HT1080 (cell line): ENCODE measurements around the gene FOXI1. TPM values are rescaled to one million over a fixed set of nuclear protein-coding genes. Genes with fewer than 3 reads are reported as not detected.
A peak's percentile ranks its signal among the peaks of the same experiment; 100 is the strongest.

Experiments used
- DNase-seq: peaks from one replicate; pipeline ENCODE4 v3.0.0-alpha.2; 2015; ENCODE audit warnings: low read depth
- polyA plus RNA-seq, 2 experiments: library from polyadenylated mRNA; depleted of rRNA; stranded (reverse); fragments of >200 nt; gene quantifications; 2 replicates each; pipeline ENCODE4 v1.2.3, GENCODE V29; 2015
- total RNA-seq: library from RNA; depleted of rRNA; stranded (reverse); fragments of >200 nt; shearing (Covaris generic); gene quantifications from 2 replicates; pipeline ENCODE4 v1.2.3, GENCODE V29; 2014; rRNA removed

Gene FOXI1
- total RNA-seq = not detected in 2 replicates
- not detected in 2 replicates for polyA plus RNA-seq (2015; cell fraction: cytosol; rRNA removed)
- polyA plus RNA-seq (2015; cell fraction: nucleus; rRNA removed) = not detected in 2 replicates

DNA sequence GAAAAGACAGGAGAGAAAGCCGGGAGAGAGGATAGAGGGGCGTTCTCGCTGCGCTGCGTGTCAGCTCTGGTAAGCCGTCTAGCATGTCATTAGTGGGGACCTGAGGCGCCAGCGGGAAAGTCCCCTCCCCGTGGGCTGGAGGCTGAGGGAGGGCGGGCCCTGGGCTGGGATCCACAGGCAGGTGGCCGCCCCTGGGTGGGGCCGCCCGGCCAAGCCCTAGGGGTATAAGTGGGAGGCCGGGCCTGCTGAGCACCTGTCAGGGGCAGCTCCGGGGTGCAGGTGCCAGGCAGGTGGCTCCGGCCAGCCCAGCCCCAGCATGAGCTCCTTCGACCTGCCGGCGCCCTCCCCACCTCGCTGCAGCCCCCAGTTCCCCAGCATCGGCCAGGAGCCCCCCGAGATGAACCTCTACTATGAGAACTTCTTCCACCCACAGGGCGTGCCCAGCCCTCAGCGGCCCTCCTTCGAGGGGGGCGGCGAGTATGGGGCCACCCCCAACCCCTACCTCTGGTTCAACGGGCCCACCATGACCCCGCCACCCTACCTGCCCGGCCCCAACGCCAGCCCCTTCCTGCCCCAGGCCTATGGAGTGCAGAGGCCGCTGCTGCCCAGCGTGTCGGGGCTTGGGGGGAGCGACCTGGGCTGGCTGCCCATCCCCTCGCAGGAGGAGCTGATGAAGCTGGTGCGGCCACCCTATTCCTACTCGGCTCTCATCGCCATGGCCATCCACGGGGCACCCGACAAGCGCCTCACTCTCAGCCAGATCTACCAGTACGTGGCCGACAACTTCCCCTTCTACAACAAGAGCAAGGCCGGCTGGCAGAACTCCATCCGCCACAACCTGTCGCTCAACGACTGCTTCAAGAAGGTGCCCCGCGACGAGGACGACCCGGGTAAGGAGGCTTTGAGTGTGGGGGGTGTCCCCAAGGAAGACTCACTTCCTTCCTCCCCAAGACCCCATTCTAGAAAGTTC, at the start of gene FOXI1:
FOXI1 (plus strand) TSS at position 256 of the 970 bp plus-strand sequence; CDS start at position 317, 61 bp downstream.
- no peak for DNase-seq

DNA sequence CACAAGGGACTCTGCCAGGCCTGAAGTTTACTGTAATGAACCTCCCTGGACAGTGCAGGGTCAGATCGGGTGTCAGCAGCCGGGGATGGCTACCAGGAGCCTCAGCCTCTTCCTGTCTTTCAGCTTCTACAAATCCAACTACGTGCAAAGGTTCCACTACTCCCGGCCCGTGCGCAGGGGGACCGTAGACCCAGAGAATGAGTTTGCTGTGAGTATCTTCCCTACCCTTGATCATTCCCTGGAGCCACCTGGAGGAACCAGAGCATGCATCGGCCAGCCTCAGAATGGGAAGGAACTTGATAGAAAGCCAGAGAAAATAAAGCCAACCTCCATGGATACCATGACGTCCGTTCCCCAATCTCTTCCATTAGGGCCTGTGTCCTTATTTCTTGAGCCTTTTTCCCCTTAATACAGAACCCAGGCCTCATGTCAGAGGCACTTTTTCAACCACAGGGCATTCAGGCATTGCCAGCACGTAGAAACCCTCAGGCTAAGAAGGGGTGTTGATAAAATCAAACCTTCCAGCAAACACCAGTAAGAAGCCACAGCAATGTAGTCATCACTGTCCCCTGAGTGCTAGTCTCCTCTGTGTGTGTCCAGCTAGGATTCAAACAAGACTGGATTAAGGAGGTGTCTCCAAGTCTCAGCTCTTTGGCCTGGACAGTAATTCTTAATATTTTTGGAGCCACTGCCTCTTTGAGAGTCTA, 49.0 kb upstream of the FOXI1 start:
- no peak for DNase-seq

DNA sequence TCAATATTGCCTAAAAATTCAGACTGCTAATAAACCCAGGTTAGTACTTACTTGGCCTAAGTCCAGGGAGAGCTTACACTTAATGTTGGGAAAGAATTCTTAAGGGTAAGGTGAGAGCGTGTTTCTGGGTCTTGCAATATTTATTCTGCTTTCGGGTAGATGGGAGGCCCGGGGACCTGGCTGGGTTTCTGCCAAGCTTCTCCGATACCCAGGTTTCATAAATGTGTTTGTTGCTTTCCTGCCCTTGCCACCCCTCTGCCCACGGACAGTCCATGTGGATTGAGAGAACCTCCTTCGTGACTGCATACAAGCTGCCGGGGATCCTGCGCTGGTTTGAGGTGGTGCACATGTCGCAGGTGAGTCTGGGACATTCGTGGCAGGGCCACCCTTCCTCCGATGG, 48.4 kb upstream of the FOXI1 start:
- no peak for DNase-seq

DNA sequence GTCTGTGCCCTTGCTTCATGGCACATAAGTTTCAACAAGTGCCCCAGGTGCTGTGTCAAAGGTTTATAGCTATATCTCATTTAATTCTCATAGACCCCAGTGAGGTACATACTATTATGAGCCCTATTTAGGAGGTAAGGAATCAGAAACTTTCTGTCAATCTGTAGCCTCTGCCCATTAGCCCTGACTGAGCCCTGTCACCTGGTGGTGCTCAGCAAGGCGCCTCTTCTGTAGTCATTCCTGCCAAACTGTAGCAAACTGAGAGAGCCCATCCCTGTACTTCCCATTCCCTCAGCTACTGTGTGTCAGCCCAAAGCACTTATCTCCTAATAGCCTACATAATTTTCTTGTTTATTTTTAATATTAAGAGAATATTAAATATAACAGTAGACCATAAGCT, 46.5 kb upstream of the FOXI1 start:
- DNase-seq = no peak

DNA sequence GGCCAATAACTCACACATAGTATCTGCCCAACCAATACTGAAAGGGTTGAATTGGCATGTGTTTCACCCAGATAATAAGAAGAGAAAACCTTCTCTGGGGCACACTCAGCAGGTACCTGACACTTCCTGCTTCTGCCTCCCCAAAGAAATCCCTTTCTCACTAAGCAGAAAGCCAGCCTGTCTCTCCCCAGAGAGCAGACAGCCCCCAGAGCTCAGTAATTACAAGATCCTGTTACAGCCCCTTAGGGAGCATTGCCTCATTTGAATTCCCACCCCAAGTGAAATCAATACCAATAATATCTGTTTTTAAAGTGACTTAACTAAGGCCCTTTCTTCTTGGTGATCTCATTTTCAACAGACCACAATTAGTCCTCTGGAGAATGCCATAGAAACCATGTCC, 38.5 kb upstream of the FOXI1 start:
- no peak for DNase-seq

DNA sequence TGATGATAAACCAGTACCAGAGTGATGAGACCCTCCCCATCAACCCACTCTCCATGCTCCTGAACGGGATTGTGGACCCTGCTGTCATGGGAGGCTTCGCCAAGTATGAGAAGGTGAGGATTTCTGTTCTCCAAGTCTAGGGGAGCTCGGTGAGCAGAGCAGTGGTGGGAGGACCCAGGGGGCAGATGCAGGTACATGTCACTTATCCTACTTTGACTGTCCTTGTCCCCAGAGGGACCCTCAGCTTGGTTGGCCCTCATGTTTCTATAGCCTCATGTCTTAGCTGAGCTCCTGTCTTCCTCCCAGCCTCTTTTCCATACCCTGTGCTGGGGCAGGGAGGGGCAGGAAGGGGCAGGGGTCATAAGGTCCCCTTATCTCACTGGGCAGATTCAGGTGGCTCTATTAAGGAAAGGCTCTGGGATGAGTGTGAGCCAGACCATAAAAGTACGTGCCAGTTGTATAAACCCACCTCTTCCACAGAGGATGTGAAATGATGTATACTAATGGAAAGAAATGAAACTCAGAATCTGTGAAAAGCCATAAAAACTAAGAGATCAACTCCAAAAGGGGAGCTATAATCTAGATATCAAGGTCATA, 38.0 kb upstream of the FOXI1 start:
- DNase-seq = no peak

DNA sequence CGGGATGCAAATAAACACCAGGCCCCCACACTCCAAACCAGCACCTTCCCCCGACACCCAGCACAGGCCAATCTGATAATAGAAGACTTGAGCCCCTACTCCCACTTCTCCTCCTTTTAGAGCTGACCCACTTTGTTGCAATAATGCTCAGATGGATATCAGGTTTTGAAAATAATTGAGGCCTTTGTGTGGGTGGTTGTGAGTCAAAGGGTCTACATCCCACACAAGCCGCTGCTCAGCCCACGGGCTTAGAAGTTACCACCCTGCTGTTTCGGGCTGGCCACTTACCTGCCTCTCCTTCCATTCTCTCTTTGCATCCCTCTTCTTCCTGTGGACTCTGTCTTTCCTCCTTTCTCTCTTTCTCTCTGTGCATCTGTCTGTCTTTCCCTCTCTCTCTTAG, 36.2 kb upstream of the FOXI1 start:
- no peak for DNase-seq

DNA sequence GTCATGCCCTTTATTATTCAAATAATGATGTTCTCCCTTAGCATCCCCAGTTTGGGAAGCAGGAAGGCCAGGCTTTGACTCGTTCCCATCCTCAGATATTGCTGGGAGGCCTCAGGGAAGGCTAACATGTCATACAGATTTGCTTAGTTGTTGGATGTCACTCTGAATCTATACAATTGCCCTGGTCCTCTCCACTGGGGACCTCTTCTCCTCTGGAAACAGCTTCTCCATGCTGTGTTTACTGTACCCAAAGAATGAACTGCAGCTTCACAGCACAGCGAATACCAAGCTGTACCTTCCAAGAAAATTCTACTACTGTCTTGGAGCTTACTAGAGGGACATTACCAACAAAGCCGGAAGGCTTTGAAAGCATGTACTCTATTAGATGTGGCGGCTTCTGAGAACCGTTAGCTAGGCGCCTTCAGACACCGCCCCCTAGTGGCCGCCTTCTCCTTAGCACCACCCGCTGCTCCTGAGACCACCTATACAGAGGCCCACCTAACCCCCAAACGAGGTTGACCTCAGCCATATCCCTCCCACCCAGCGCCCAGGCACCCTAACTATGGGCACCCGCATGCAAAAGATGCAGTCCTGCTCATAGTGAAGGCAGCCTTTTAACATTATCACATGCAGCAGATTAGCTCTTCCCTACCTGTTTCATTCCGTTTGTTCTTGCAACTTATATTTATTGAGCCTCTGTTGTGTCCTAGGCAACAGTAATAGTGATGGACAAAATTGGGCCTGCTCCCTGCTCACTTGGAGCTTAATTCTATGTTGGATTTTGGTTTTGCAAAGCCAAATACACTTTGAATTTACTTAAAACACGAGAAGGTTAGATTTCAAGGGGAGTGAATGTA, 34.9 kb upstream of the FOXI1 start:
- peak; percentile 26 for DNase-seq

DNA sequence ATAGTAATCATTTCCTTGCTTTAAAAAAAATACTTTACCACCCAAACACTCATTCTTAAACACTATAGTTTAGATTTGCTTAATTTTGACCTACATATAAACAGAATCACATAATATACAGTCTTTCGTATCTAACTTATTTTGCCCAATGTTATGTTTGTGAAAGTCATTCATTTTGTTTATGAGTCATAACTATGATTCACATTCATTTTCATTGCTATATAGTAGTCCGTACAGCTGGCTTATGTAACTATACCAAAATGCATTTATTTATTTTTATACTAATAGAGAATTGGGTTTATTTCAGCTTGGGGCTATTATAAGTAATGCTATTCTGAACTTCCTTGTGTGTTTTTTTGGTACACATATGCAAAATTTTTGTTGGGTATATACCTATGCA, 33.9 kb upstream of the FOXI1 start:
- DNase-seq = no peak

DNA sequence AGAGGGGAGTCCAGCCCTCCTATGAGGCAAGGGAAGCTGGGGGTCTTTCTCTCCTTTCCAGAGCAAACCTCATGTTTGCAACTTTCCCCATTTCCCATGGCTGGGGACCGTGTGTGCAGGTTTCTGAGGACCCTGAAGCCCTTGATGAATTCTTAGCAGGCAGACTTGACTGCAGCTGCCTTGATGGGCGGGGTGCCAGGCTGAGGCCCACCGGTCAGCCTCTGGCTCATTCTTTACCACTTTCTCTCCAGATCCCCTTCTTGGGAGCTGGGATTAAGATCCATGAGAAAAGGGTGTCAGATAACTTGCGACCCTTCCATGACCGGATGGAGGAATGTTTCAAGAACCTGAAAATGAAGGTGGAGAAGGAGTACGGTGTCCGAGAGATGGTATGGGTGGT, 30.0 kb upstream of the FOXI1 start:
- DNase-seq = no peak

DNA sequence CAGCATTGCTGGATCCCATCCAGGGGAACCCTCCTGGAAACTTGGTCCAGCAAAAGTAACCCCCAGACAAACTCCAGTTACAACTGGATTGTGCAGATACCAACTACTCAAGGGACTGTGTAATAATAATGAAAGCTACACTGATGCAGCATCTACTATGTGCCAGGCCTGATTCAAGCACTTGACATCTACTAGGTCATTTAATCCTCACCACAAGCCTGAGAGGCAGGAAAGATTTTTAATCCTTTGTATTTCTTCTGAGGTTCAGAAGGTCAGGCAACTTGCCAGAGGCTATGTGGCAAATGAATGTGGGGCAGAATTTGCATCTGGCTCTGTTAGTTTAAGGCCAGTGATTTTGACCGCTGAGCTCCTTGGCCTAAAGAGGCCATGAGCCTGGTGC, 29.5 kb upstream of the FOXI1 start:
- peak; percentile 17 for DNase-seq

DNA sequence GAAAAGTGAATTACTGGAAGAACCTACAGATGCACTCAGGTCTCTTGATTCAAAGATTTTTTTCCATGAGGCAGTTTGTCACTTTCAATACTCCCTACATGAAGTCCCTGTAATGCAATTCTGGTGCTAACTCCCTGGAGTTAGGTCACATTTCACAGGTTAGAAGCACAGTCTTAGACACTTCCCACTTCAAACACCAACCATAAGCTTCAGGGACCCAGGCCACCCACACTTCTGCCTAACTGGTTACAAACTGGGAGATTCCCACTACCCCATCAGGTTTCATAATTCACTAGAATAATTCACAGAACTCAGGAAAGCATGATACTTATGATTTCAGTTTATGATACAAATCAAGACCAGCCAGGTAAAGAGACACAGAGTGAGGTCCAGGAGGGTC, 29.0 kb upstream of the FOXI1 start:
- no peak for DNase-seq

DNA sequence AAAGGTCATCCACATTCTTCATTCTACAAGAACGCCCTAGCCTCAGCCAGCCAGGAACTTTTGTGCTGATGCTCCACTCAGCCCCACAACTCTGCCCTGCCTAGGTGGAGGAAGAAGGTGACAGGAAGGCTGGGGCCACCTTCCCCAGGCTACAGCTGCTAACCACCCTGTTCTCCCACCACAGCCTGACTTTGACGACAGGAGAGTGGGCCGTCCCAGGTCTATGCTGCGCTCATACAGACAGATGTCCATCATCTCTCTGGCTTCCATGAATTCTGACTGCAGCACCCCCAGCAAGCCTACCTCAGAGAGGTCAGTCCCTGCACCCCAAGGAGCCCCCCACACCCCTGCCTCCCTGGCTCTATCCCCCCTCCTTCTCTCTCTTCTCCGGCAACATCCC, 28.2 kb upstream of the FOXI1 start:
- no peak for DNase-seq

DNA sequence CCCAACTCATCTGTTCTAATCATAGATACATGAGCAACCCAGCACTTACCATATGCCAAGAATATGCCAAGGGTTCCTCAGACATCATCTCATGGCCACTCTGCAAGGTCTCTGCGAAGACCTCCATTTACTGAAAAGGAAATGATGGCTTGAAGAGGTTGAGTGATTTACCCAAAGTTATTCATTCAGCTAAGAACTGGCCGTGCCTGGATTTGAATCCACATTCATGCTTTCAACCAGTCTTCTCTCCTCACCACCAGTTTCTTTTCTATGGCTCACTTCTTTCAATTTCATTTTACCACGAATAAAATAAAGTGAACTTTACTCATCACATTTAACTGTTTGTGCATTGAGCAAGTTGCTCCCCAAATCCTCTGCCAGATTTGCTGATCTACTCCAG, 27.2 kb upstream of the FOXI1 start:
- DNase-seq = no peak

DNA sequence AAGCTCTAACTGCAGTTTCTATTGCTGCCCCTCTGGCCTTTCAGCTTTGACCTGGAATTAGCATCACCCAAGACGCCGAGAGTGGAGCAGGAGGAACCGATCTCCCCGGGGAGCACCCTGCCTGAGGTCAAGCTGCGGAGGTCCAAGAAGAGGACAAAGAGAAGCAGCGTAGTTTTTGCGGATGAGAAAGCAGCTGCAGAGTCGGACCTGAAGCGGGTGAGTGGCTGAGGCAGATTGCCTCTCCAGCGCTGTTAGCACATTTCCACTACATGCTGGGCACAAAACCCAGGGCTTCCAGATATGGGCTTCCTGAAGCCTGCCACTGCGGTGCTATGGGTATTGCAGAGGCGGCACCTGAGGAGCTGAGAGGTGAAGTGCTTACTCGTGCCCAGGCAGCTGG, 26.8 kb upstream of the FOXI1 start:
- no peak for DNase-seq

DNA sequence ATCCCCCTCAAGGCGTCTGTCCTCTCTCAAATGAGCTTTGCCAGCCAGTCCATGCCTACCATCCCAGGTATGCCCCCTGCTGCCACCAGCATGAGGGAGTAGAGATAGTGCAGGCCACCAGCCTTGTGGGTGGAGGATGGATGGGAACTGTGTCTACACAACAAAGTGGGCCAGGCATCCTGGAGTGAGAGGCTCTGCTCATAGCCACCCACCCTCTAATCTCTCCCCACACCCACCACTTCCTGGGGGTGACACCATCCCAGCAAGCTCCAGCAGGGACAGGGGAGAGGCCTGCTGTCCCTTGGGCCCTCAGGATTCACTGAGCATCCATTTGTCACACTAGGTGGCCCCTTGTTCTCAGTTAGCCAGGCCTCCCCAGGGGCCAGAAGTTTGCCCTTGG, 25.5 kb upstream of the FOXI1 start:
- DNase-seq = no peak

DNA sequence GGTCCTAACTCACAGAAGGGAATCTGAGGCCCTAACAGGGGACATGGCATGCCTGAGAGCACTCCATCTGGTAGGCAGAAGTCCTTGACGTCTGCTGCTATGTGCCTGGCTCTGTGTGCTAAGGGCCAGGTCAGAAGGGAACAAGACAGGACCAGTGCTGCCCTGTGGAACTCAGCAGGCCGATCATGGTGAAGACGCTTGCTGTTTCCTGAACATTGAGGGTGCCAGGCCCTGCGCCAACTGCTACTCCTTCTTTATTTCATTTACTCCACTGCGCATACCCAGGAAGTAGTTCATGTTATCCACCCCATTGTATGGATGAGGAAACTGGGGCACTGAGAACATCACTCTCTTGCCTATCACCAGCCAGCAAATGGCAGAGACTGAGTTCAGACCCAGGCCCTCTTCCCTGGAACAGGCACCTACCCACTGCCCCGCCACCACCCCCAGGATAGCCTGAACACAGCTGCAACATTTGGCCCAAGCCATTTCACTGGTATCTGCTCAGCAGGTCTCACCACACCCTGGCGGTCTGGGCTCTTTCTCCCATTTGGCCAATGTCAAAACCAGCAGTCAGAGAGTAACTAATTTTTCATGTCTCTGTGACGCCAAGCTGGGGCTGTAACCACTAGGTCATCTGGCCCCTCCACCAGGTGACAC, 24.8 kb upstream of the FOXI1 start:
- no peak for DNase-seq

DNA sequence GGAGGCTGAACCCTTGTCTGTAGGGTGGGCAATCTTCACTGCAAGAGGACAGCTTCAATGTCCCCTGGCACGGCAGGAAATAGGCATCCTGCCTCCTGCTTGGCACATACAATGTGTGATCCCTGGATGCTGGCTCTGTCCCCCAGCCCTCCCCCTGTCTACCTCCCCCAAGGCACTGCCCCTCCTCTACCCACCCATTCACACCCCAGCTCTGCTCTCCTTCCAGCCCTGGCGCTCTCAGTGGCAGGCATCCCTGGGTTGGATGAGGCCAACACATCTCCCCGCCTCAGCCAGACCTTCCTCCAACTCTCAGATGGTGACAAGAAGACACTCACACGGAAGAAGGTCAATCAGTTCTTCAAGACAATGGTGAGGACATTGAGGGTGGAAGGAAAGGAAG, 24.1 kb upstream of the FOXI1 start:
- DNase-seq = no peak

DNA sequence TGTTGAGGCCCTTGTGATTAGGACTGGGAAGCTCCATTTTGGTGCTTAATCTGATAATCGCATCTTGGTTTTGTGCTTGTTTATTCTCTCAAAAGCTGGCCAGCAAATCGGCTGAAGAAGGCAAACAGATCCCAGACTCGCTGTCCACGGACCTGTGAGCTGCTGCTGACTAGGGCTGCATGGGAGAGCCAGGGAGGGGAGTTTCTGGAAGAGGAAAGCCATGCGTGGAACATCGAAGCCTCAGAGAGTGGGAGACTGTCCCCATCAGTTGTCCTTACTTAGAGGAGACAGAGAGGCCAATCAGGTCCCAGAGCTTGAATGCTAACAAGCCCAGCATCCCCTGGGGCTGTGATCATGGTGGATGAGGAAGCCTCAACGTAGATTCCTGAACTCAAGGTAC, 23.0 kb upstream of the FOXI1 start:
- DNase-seq = no peak

DNA sequence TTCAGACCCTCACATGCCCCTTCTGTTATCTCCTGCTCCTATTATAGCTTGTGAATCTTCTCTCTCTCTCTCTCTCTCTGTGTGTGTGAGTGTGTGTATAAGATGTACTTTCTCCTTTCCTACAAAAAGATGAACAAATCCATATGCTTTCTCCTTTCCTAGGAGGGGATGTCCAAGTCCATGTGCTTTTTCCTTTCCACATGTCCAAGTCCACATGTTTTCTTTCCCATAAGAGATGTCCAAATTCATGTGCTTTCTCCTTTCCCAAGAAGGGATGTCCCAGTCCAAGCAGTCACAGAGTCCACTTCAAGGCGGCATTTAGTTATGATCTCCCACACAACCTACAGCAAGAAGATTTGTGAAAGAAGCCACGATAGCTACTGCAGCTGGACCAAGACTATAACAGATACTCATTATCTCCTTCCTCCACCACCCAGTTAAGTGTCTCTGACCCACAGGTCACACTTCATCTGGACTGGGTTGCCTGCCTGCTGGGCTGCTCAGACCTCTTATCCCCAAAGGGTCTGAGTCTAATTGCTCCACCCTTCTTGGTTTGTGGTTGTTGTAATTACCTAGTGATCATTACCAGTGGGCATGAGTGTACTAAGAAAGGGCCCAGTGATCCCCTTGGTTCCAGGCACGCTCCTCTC, 18.4 kb upstream of the FOXI1 start:
- DNase-seq = no peak
